GM23338 (cell line): ENCODE results near the gene HBS1L. TPM values are rescaled to one million over a fixed set of nuclear protein-coding genes. Genes with fewer than 3 reads are reported as not detected.

Experiments
- ATAC-seq: fragments of 200-7000 bp; cut with Tn5 transposase; 3 replicates; pipeline ENCODE4 v1.9.1; 2020
- DNase-seq: peaks from one replicate; pipeline ENCODE4 v3.0.0-alpha.2; 2015; ENCODE audit warnings: low spot score
- H2AFZ ChIP-seq: fragments of 200-600 bp; sonication (generic); 2 replicates; pipeline ENCODE4 v1.8.0; 2016; ENCODE audit warnings: antibody characterized with exemption, mild to moderate bottlenecking, moderate library complexity
- H3F3A ChIP-seq: fragments of 200-600 bp; sonication (generic); replicated peaks from 2 replicates; pipeline ENCODE4 v1.8.0; 2017; ENCODE audit warnings: antibody characterized with exemption, mixed run types, low read depth
- H3K27ac ChIP-seq: fragments of 200-600 bp; sonication (generic); 2 replicates; pipeline ENCODE4 v1.6.1; 2016; ENCODE audit warnings: low read depth
- H3K27me3 ChIP-seq: fragments of 200-600 bp; sonication (generic); 2 replicates; pipeline ENCODE4 v1.8.0; 2016; ENCODE audit warnings: mild to moderate bottlenecking, mixed run types, moderate library complexity; ENCODE audit not compliant: insufficient read depth
- H3K36me3 ChIP-seq: fragments of 200-600 bp; sonication (generic); 2 replicates; pipeline ENCODE4 v1.8.0; 2016; ENCODE audit warnings: mild to moderate bottlenecking; ENCODE audit not compliant: insufficient read depth
- H3K4me1 ChIP-seq: fragments of 200-600 bp; sonication (generic); 2 replicates; pipeline ENCODE4 v1.8.0; 2016; ENCODE audit warnings: mild to moderate bottlenecking, moderate library complexity; ENCODE audit not compliant: insufficient read depth
- H3K4me2 ChIP-seq: fragments of 200-600 bp; sonication (generic); 2 replicates; pipeline ENCODE4 v1.7.1; 2017; ENCODE audit warnings: mixed run types
- H3K4me3 ChIP-seq: fragments of 200-600 bp; sonication (generic); 2 replicates; pipeline ENCODE4 v1.6.1; 2016; ENCODE audit warnings: mixed run types
- H3K79me2 ChIP-seq: fragments of 200-600 bp; sonication (generic); replicated peaks from 2 replicates; pipeline ENCODE4 v1.8.0; 2017; ENCODE audit warnings: mild to moderate bottlenecking; ENCODE audit not compliant: insufficient read depth
- H3K9me2 ChIP-seq: fragments of 200-600 bp; sonication (generic); 2 replicates; pipeline ENCODE4 v1.8.0; 2017; ENCODE audit not compliant: insufficient read depth
- H4K20me1 ChIP-seq: fragments of 200-600 bp; sonication (generic); replicated peaks from 2 replicates; pipeline ENCODE4 v1.8.0; 2017; ENCODE audit warnings: mild to moderate bottlenecking; ENCODE audit not compliant: insufficient read depth
- H3K27ac Mint-ChIP-seq: 2 replicates; pipeline ENCODE4 v1.8.0; 2020; ENCODE audit warnings: inconsistent platforms, mild to moderate bottlenecking, moderate library complexity, mixed read lengths
- H3K27me3 Mint-ChIP-seq: 3 replicates; pipeline ENCODE4 v1.8.0; 2022; ENCODE audit warnings: low read depth, mild to moderate bottlenecking, moderate library complexity, mixed read lengths, inconsistent platforms; ENCODE audit not compliant: insufficient read depth, poor library complexity
- H3K36me3 Mint-ChIP-seq: 3 replicates; pipeline ENCODE4 v1.8.0; 2021; ENCODE audit warnings: low read depth, mild to moderate bottlenecking, inconsistent platforms, moderate library complexity, mixed read lengths
- H3K4me1 Mint-ChIP-seq: 3 replicates; pipeline ENCODE4 v1.8.0; 2020; ENCODE audit warnings: mild to moderate bottlenecking, inconsistent platforms, mixed read lengths
- H3K4me3 Mint-ChIP-seq: 3 replicates; pipeline ENCODE4 v1.8.0; 2021; ENCODE audit warnings: moderate library complexity, mild to moderate bottlenecking, inconsistent platforms, mixed read lengths
- H3K9me3 Mint-ChIP-seq: 3 replicates; pipeline ENCODE4 v1.8.0; 2020; ENCODE audit warnings: moderate library complexity, mild to moderate bottlenecking, inconsistent platforms, mixed read lengths
- CTCF ChIP-seq, 2 experiments: fragments of 200-600 bp in 1 of 2; sonication (generic) in 1 of 2; conservative IDR thresholded peaks; 2 replicates each; pipeline versions ENCODE4 v1.5.1 to v1.6.1; 2016 to 2017; ENCODE audit warnings: antibody characterized with exemption in 2 of 2, low read depth in 2 of 2, mild to moderate bottlenecking in 2 of 2, moderate library complexity in 1 of 2
- EZH2phosphoT487 ChIP-seq: fragments of 200-600 bp; sonication (generic); IDR thresholded peaks from one replicate; pipeline ENCODE4 v1.8.1; 2018; ENCODE audit warnings: antibody characterized with exemption; ENCODE audit not compliant: unreplicated experiment
- STAT1 ChIP-seq: IDR thresholded peaks from one replicate; pipeline ENCODE4 v1.6.1; 2016; ENCODE audit warnings: antibody characterized with exemption; ENCODE audit not compliant: unreplicated experiment
- ZNF462 ChIP-seq: fragments of 250-450 bp; sonication (Bioruptor Pico); IDR thresholded peaks from 2 replicates; pipeline ENCODE4 v1.5.0; 2020; ENCODE audit warnings: mild to moderate bottlenecking, moderate library complexity
- polyA plus RNA-seq: library from polyadenylated mRNA; unstranded; fragments of >200 nt; fragmentation: Nextera tagmentation; extraction: Ambion mirVana; gene quantifications from 2 replicates; pipeline ENCODE4 v1.2.1, GENCODE V29; 2016
- total RNA-seq: library from RNA; depleted of rRNA; stranded (reverse); fragments of >200 nt; shearing (Covaris generic); gene quantifications from 2 replicates; pipeline ENCODE4 v1.2.3, GENCODE V29; 2014
- TF ChIP-seq, protein P1 (sequence below): IDR thresholded peaks from 2 replicates; pipeline ENCODE4 v1.6.1; 2016; ENCODE audit warnings: antibody characterized with exemption

The HBS1L gene
- total and polyA plus RNA-seq, 2 experiments from 2014 or later: 59.9 to 94.1 TPM

GRCh38 chr6:135088281-135088680 is 33.7 kb upstream of the HBS1L start (continued):
- TF ChIP-seq ZNF462 (CRISPR knock-in tag): no peak

- H3K4me3 ChIP-seq: no peak overlapping the region
- no peak for ATAC-seq
These were observed 33.2 kb upstream of the HBS1L start for GRCh38 chr6:135087803-135088202.

More at GRCh38 chr6:135087803-135088202, 33.2 kb upstream of the HBS1L start:
- H3K36me3 ChIP-seq: no peaks in the 10 kb centered on the region
- no peaks in the 10 kb centered on the region for H4K20me1 ChIP-seq
- H3K4me2 ChIP-seq: no peak overlapping the region
- H3K27ac ChIP-seq: no peak overlapping the region
- H3K36me3 Mint-ChIP-seq: no peaks in the 10 kb centered on the region
- H3K4me1 Mint-ChIP-seq: peaks cover 6% of the 10 kb centered on the region; the same call in 2 of the 3 replicates
- H3K4me3 Mint-ChIP-seq: no peak overlapping the region
- no peak for TF ChIP-seq EZH2phosphoT487
- TF ChIP-seq STAT1: no peak
- TF ChIP-seq, protein P1, sequence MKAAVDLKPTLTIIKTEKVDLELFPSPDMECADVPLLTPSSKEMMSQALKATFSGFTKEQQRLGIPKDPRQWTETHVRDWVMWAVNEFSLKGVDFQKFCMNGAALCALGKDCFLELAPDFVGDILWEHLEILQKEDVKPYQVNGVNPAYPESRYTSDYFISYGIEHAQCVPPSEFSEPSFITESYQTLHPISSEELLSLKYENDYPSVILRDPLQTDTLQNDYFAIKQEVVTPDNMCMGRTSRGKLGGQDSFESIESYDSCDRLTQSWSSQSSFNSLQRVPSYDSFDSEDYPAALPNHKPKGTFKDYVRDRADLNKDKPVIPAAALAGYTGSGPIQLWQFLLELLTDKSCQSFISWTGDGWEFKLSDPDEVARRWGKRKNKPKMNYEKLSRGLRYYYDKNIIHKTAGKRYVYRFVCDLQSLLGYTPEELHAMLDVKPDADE: no peak
- no peak for TF ChIP-seq CTCF (conservative IDR thresholded peaks at IDR 0.05; ENCODE audit: low read depth in 2 of 2)
- no peak for TF ChIP-seq ZNF462 (CRISPR knock-in tag)
- peaks cover 4% of the 10 kb centered on the region; the same call in 1 of the 2 replicates for H3K4me1 ChIP-seq
- no peaks in the 10 kb centered on the region for H3K27me3 ChIP-seq
- H3F3A ChIP-seq: no peaks in the 10 kb centered on the region
- no peak overlapping the region for H3K27ac Mint-ChIP-seq
- H3K27me3 Mint-ChIP-seq: no peaks in the 10 kb centered on the region
- peaks cover 1% of the 10 kb centered on the region; the same call in 2 of the 3 replicates for H3K9me3 Mint-ChIP-seq
- peak overlapping the region; percentile 43; the same call in 1 of the 2 replicates for H2AFZ ChIP-seq
- DNase-seq: no peak
- no peaks in the 10 kb centered on the region for H3K9me2 ChIP-seq
- H3K79me2 ChIP-seq: no peaks in the 10 kb centered on the region
